Neural cell (in vitro differentiated cells): ENCODE measurements around the gene FAM171A1. TPM values are rescaled to one million over a fixed set of nuclear protein-coding genes. Genes with fewer than 3 reads are reported as not detected.
A peak's percentile ranks its signal among the peaks of the same experiment; 100 is the strongest.

Experiments
- H2AFZ ChIP-seq: fragments of 200-600, 300-800 bp; sonication (generic), shearing (Covaris generic); 2 replicates; pipeline ENCODE4 v1.6.0; 2014; ENCODE audit warnings: low read depth, mild to moderate bottlenecking, antibody characterized with exemption, low read length, moderate library complexity
- H3F3A ChIP-seq: fragments of 200-600 bp; shearing (Covaris generic); 2 replicates; pipeline ENCODE4 v1.6.1; 2016; ENCODE audit warnings: mild to moderate bottlenecking, moderate library complexity, mixed read lengths, antibody characterized with exemption, low read length; ENCODE audit not compliant: insufficient read depth, poor library complexity, severe bottlenecking
- H3K27ac ChIP-seq: fragments of 200-600, 300-800 bp; sonication (generic), shearing (Covaris generic); 2 replicates; pipeline ENCODE4 v1.5.1; 2014; ENCODE audit warnings: mild to moderate bottlenecking, low read length, moderate library complexity
- H3K27me3 ChIP-seq: fragments of 300-800, 200-600 bp; sonication (generic), shearing (Covaris generic); 2 replicates; pipeline ENCODE4 v1.6.0; 2014; ENCODE audit warnings: mild to moderate bottlenecking, low read depth, low read length, moderate library complexity; ENCODE audit not compliant: insufficient read depth
- H3K36me3 ChIP-seq: fragments of 300-800, 200-600 bp; sonication (generic), shearing (Covaris generic); 2 replicates; pipeline ENCODE4 v1.5.1; 2014; ENCODE audit warnings: mild to moderate bottlenecking, antibody characterized with exemption, low read length, moderate library complexity; ENCODE audit not compliant: insufficient read depth
- H3K4me2 ChIP-seq: fragments of 300-800, 200-600 bp; sonication (generic), shearing (Covaris generic); 2 replicates; pipeline ENCODE4 v1.6.0; 2014; ENCODE audit warnings: mild to moderate bottlenecking, low read length
- H3K4me3 ChIP-seq: fragments of 300-800, 200-600 bp; sonication (generic), shearing (Covaris generic); 2 replicates; pipeline ENCODE4 v1.5.1; 2014; ENCODE audit warnings: mild to moderate bottlenecking, low read length, moderate library complexity
- H3K79me2 ChIP-seq: fragments of 200-600 bp; shearing (Covaris generic); replicated peaks from 2 replicates; pipeline ENCODE4 v1.6.0; 2014; ENCODE audit warnings: mild to moderate bottlenecking, low read length, moderate library complexity; ENCODE audit not compliant: insufficient read depth
- H3K9ac ChIP-seq: fragments of 300-800, 200-600 bp; sonication (generic), shearing (Covaris generic); 2 replicates; pipeline ENCODE4 v1.6.1; 2016; ENCODE audit warnings: mild to moderate bottlenecking, low read length, mixed read lengths
- H3K9me2 ChIP-seq: fragments of 200-600 bp; shearing (Covaris generic); 2 replicates; pipeline ENCODE4 v1.6.1; 2016; ENCODE audit warnings: mild to moderate bottlenecking, low read length, mixed read lengths; ENCODE audit not compliant: insufficient read depth
- H3K9me3 ChIP-seq: fragments of 200-600, 300-800 bp; sonication (generic), shearing (Covaris generic); 2 replicates; pipeline ENCODE4 v1.6.1; 2016; ENCODE audit warnings: mild to moderate bottlenecking, mixed run types, low read length, moderate library complexity, mixed read lengths
- H4K20me1 ChIP-seq: fragments of 200-600 bp; shearing (Covaris generic); 2 replicates; pipeline ENCODE4 v1.6.1; 2016; ENCODE audit warnings: mild to moderate bottlenecking, mixed run types; ENCODE audit not compliant: insufficient read depth
- CTCF ChIP-seq: fragments of 450-650 bp; IDR thresholded peaks from 2 replicates; pipeline ENCODE4 v1.5.1; 2014; ENCODE audit warnings: antibody characterized with exemption, mild to moderate bottlenecking, moderate library complexity; ENCODE audit not compliant: poor library complexity, severe bottlenecking
- EP300 ChIP-seq: fragments of 450-650 bp; conservative IDR thresholded peaks from 2 replicates; pipeline ENCODE4 v1.6.1; 2014; ENCODE audit warnings: antibody characterized with exemption, mild to moderate bottlenecking, moderate library complexity; ENCODE audit not compliant: poor library complexity, severe bottlenecking
- EZH2 ChIP-seq: fragments of 200-600, 300-800 bp; shearing (Covaris generic), sonication (generic); IDR thresholded peaks from 2 replicates; pipeline ENCODE4 v1.6.1; 2014; ENCODE audit warnings: antibody characterized with exemption, low read length, borderline replicate concordance, mild to moderate bottlenecking; ENCODE audit not compliant: insufficient read depth, poor library complexity, severe bottlenecking
- MXI1 ChIP-seq: fragments of 450-650 bp; conservative IDR thresholded peaks from 2 replicates; pipeline ENCODE4 v1.6.1; 2014; ENCODE audit warnings: antibody characterized with exemption, mild to moderate bottlenecking; ENCODE audit not compliant: poor library complexity, severe bottlenecking
- POLR2AphosphoS5 ChIP-seq: IDR thresholded peaks from 2 replicates; pipeline ENCODE4 v1.6.1; 2012
- RAD21 ChIP-seq: fragments of 450-650 bp; conservative IDR thresholded peaks from 2 replicates; pipeline ENCODE4 v1.6.1; 2014; ENCODE audit warnings: antibody characterized with exemption, mild to moderate bottlenecking, moderate library complexity
- REST ChIP-seq: IDR thresholded peaks from 2 replicates; pipeline ENCODE4 v1.6.1; 2012; ENCODE audit warnings: borderline replicate concordance
- SMC3 ChIP-seq: fragments of 450-650 bp; conservative IDR thresholded peaks from 2 replicates; pipeline ENCODE4 v1.6.1; 2014; ENCODE audit warnings: antibody characterized with exemption, mild to moderate bottlenecking, moderate library complexity; ENCODE audit not compliant: poor library complexity
- TAF1 ChIP-seq: IDR thresholded peaks from 2 replicates; pipeline ENCODE4 v1.6.1; 2012; ENCODE audit warnings: low read depth
- polyA plus RNA-seq: library from polyadenylated mRNA; depleted of rRNA; stranded (reverse); fragments of >200 nt; gene quantifications from 2 replicates; pipeline ENCODE4 v1.2.3, GENCODE V29; 2014

The FAM171A1 gene
- polyA plus RNA-seq, 1 donor from 2014 or later = 28.8 TPM

GRCh38 chr10:15210521-15210920, 160.6 kb downstream of the FAM171A1 start:
- TF ChIP-seq RAD21 (no peak), TAF1 (no peak), MXI1 (no peak), EZH2 (no peak), EP300 (no peak), POLR2AphosphoS5 (no peak), REST (no peak), CTCF (no peak), SMC3 (no peak)
- H3K36me3 ChIP-seq = peaks cover 10% of the 10 kb centered on the region
- no peaks in the 10 kb centered on the region for H3F3A ChIP-seq
- H3K9me3 ChIP-seq = no peaks in the 10 kb centered on the region
- no peak overlapping the region for H3K4me3 ChIP-seq
- H3K9ac ChIP-seq = no peak overlapping the region
- H2AFZ ChIP-seq = no peak overlapping the region
- no peak overlapping the region for H3K27ac ChIP-seq
- H3K4me2 ChIP-seq = no peak overlapping the region
- H4K20me1 ChIP-seq = no peaks in the 10 kb centered on the region
- peaks cover 3% of the 10 kb centered on the region for H3K79me2 ChIP-seq
- H3K9me2 ChIP-seq = no peaks in the 10 kb centered on the region
- H3K27me3 ChIP-seq = no peaks in the 10 kb centered on the region

GRCh38 chr10:15209827-15210509, 161.1 kb downstream of the FAM171A1 start:
- Histone ChIP-seq H3K4me3 (no peak overlapping the region), H3K27ac (no peak overlapping the region), H2AFZ (no peak overlapping the region), H3F3A (no peaks in the 10 kb centered on the region), H3K79me2 (peaks cover 3% of the 10 kb centered on the region), H3K9ac (no peak overlapping the region), H4K20me1 (no peaks in the 10 kb centered on the region), H3K4me2 (no peak overlapping the region), H3K36me3 (peaks cover 10% of the 10 kb centered on the region), H3K9me2 (no peaks in the 10 kb centered on the region), H3K9me3 (no peaks in the 10 kb centered on the region), H3K27me3 (no peaks in the 10 kb centered on the region)
- TF ChIP-seq SMC3 (peak; percentile 61), EP300 (no peak), TAF1 (no peak), CTCF (peak; percentile 68), POLR2AphosphoS5 (no peak), REST (no peak), RAD21 (peak; percentile 59), EZH2 (no peak), MXI1 (no peak)
